Skin epidermis (tissue), 12 donors: Measurements from ENCODE around the gene TRMT112.

ENCODE experiments used
- H3K27ac ChIP-seq, 21 experiments: fragments of 200-600 bp; sonication (generic) in 11 of 21; one replicate each; pipeline ENCODE4 v1.5.0; 2020; ENCODE audit warnings: mild to moderate bottlenecking in 3 of 21, inconsistent platforms in 2 of 21, moderate library complexity in 2 of 21
- H3K4me3 ChIP-seq, 7 experiments: fragments of 200-600 bp; sonication (generic) in 2 of 7; one replicate each; pipeline ENCODE4 v1.5.0; 2020; ENCODE audit warnings: inconsistent platforms in 2 of 7, mild to moderate bottlenecking in 2 of 7, moderate library complexity in 1 of 7

The TRMT112 gene

DNA sequence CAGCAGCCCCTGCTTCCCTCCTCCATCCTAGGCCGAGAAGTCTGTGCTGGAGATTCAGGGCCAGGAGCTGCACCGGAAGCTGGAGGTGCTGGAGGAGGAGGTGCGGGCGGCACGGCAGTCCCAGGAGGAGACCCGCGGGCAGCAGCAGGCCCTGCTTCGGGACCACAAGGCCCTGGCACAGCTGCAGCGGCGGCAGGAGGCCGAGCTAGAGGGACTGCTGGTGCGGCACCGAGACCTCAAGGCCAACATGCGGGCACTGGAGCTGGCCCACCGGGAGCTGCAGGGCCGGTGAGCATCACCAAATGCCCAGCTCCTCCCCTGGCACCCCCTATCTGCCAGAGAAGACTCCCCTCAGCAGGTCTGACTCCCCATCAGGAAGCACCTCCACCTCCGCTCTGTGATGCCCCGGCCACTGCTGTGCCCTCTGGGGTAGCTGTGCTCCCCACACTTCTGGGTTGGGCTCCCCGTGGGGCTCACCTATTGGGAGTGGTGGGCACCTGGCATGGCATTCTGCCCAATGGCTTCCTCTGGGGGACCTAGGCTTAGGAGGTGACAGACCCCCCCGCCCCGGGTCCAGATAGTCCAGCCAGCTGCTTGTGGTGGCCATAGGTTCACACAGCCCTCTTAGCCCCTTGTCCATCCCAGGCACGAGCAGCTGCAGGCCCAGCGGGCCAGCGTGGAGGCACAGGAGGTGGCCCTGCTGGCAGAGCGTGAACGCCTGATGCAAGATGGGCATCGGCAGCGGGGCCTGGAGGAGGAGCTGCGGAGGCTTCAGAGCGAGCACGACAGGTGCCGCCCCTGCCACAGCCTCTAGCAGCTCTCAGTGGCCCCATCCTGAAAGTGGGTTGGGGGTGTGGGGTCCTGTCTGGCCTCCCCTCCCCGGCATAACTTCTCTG, 35.0 kb upstream of the TRMT112 start:
- no peak overlapping the region for H3K4me3 ChIP-seq
- H3K27ac ChIP-seq, result no peak overlapping the region

DNA sequence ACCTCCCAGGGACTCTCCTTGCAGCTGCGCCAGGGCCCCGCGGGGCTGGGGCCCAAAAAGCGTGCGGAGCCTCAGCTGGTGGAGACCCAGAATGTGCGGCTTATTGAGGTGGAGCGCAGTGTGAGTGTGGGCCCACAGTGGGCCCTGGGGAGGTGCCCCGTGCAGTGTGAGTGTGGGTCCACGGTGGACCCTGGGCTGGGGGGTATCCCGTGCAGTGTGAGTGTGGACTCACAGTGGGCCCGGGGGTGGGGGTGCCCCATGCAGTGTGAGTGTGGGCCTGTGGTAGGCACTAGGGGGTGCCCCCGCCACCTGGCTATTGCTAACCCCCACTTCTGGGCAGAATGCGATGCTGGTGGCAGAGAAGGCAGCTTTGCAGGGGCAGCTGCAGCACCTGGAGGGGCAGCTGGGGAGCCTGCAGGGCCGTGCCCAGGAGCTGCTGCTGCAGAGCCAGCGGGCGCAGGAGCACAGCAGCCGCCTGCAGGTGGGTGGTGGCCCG, 33.8 kb upstream of the TRMT112 start:
- Histone ChIP-seq H3K4me3 (no peak overlapping the region), H3K27ac (no peak overlapping the region)

- H3K27ac ChIP-seq, result no peak overlapping the region
- no peak overlapping the region for H3K4me3 ChIP-seq
These were observed 32.0 kb upstream of the TRMT112 start for GRCh38 chr11:64349404-64349803.

GRCh38 chr11:64349025-64349387, 31.6 kb upstream of the TRMT112 start:
- Histone ChIP-seq H3K4me3 (no peak overlapping the region), H3K27ac (no peak overlapping the region)

DNA sequence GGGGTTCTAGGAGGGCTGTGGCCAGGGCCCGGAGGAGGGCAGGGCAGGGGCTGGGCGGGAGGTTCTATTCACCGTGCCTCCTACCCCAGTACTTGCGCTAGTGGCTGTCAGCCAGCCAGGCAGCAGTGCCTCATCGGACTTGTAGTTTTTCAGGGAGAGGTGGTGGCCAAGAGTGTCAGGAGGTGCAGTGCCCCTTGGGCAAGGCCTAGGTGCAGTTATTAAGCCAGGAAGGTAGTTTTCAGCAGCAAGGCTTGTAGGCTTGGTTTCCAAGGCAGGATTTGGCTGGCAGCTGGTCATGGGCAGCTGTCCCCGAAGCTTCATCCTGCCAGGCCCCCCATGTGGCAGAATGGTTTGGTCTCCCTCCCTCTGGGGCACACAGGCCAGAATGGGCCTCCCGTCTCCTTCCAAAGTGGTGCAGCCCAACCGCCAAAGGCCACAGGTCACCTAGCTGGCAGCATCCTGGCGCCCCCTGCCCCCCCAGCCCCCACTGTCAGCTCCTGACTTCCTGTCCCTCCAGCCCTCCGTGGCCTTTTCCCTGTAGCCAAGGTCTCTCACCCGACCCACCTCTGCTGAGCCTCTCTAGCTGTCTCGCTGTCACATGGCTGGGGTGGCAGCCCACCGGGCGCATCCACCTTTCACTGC, 31.1 kb upstream of the TRMT112 start:
- peak overlapping the region in 5 of 21 experiments; percentile 16 to 51 (median 31) for H3K27ac ChIP-seq

DNA sequence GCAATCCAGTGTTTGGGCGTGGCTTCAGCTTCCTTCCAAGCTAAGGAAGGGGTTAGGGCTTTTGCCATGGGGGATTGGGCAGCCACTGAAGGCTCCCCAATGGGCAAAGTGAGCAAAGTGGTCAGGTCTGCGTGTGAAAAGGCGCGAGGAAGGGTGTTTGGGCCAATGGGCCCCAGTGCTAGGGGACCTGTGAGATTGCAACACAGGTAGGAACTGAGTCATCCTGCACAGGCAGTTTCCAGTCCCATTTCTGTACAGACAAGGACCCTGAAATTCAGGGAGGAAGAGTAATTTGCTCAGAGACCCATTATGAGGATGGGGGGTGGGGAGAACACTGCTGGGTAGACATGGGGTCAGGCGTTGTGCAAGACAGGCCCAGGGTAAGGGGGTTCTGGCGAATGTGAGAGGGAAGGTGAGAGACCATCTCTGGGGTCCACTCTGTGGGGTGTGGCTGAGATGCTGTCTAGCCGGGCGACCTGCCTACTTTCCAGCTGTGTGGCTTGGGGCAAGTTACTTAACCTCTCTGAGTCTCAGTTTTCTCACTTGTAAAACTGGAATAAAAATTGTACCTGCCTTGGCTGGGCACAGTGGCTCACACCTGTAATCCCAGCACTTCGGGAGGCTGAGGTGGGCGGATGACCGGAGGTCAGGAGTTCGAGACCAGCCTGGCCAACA, 30.0 kb upstream of the TRMT112 start:
- no peak overlapping the region for H3K4me3 ChIP-seq
- H3K27ac ChIP-seq, result peak overlapping the region in 2 of 21 experiments; percentile 1 to 16

More for the DNA sequence above, 31.1 kb upstream of the TRMT112 start:
- H3K4me3 ChIP-seq, result no peak overlapping the region

- Histone ChIP-seq H3K4me3 (no peak overlapping the region), H3K27ac (no peak overlapping the region)
These were observed 27.4 kb upstream of the TRMT112 start for GRCh38 chr11:64344787-64345186.

GRCh38 chr11:64343767-64344559, 26.6 kb upstream of the TRMT112 start:
- H3K27ac ChIP-seq, result no peak overlapping the region
- H3K4me3 ChIP-seq, result no peak overlapping the region

DNA sequence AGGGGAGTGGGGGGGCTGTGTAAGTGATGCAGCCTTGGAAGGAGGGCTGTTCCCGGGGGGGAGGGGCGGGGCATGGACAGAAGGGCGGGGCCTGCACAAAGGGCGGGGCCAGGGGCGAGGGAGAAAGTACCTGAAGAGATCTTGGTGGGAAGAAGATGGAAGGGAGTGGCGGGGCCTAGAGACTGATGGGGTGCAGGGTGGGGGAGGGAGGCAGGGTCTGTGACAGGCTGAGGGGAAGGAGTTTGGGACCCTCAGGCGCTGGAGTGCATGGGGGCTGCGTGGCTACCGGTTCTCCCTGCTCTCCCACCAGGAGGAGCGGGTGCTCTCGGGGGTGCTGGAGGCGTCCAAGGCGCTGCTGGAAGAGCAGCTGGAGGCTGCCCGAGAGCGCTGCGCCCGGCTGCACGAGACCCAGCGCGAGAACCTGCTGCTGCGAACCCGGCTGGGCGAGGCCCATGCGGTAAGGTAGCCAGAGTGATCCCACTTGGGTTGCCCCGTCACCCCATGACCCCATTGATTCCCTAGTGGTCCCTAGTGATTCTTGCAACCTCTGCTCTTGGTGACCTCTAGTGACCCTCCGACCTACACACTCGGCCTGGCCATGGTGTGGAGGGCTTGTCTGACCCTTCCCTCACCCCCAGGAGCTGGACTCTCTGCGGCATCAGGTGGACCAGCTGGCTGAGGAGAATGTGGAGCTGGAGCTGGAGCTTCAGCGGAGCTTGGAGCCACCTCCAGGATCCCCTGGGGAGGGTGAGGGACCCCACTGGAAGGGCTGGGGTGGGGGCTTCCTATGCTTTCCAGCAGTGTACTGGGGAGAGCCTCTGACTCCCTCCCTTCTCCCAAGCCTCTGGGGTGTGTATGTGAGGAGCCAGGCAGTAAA, 25.7 kb upstream of the TRMT112 start:
- H3K27ac ChIP-seq, result peak overlapping the region in 3 of 21 experiments; percentile 9 to 57 (median 48)

DNA sequence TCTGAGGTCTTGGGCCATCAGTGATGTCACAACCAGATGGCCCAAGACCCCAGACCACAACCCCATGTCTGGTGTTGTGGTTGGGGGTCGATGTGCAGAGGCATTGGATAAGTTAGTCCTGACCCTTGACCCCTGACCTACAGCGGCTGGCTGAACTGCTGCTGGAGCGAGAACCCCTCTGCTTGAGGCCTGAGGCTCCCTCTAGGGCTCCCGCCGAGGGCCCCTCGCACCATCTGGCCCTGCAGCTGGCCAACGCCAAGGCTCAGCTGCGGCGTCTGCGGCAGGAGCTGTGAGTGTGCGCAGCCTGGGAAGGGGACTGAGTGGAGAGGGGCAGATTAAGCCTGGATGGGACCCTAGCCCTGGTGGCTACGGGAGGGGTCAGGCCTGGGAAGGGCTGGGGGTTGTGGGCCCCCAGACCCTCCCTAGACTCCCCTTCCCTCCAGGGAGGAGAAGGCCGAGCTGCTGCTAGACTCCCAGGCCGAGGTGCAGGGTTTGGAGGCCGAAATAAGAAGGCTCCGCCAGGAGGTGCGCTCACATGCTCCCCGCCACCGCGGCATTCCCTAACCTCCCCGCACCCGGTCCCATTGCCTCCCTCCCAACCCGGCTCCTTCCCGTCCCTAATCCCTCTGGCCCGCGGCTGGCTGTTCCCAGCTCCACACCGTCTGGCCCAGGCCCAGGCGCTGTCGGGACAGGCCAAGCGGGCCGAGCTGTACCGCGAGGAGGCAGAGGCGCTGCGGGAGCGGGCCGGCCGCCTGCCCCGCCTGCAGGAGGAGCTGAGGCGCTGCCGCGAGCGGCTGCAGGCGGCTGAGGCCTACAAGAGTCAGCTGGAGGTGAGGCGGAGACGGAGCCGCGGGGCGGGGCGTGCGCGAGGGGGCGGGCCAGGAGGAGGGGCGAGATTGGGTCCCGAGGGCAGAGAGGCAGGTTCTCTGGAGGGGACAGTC, 24.8 kb upstream of the TRMT112 start:
- peak overlapping the region in 5 of 7 experiments; percentile 5 to 32 (median 15) for H3K4me3 ChIP-seq
- peak overlapping the region; percentile 7 to 78 (median 55) for H3K27ac ChIP-seq

More for the DNA sequence above, 25.7 kb upstream of the TRMT112 start:
- peak overlapping the region in 1 of 7 experiments; percentile 15 for H3K4me3 ChIP-seq

- H3K4me3 ChIP-seq, result no peak overlapping the region
- peak overlapping the region in 4 of 21 experiments; percentile 38 to 77 (median 70) for H3K27ac ChIP-seq
These were observed 24.1 kb upstream of the TRMT112 start for GRCh38 chr11:64341429-64341828.

DNA sequence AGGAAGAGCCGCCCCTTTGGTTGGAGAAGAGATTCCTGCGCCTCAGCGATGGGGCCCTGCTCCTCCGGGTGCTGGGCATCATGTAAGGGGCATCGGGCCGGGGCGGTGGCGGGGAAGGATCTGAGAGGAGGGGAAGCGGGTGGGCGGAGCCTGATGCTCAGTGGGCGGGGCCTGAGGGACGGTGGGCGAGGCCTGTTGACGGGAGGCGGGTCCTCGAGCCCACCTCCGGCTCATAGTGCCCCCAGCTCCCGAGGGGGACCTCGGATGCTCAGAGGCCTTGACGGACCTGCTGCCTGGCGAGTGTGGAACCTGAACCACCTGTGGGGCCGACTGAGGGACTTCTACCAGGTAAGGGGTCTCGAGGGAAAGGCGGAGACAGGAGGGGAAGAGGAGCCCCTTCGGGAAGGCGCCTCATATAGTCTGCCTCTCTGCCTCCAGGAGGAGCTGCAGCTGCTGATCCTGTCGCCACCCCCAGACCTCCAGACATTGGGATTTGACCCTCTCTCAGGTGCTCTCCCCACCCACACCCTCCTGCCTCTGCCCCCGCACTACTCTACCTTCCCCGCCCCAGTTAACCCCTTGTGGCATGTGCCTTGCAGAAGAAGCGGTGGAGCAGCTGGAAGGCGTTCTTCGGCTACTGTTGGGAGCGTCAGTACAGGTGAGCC, 23.4 kb upstream of the TRMT112 start:
- Histone ChIP-seq H3K27ac (peak overlapping the region in 16 of 21 experiments; percentile 24 to 89 (median 72)), H3K4me3 (peak overlapping the region; percentile 19 to 33 (median 30))

- H3K4me3 ChIP-seq, result peak within 1 kb of the TSS; percentile 19 to 33 (median 30)
These were observed 22.5 kb upstream of the TRMT112 start, which contains the start of gene CCDC88B for GRCh38 chr11:64339754-64340408. Gene CCDC88B (plus strand): TSS chr11:64340204. CDS start chr11:64340267, 63 bp downstream.

GRCh38 chr11:64339286-64339685, 21.9 kb upstream of the TRMT112 start:
- H3K27ac ChIP-seq, result peak overlapping the region in 12 of 21 experiments; percentile 36 to 89 (median 74)
- H3K4me3 ChIP-seq, result peak overlapping the region in 5 of 7 experiments; percentile 19 to 33 (median 30)

More at GRCh38 chr11:64339754-64340408, 22.5 kb upstream of the TRMT112 start, which contains the start of gene CCDC88B:
- peak within 1 kb of the TSS in 18 of 21 experiments; percentile 24 to 89 (median 70) for H3K27ac ChIP-seq

DNA sequence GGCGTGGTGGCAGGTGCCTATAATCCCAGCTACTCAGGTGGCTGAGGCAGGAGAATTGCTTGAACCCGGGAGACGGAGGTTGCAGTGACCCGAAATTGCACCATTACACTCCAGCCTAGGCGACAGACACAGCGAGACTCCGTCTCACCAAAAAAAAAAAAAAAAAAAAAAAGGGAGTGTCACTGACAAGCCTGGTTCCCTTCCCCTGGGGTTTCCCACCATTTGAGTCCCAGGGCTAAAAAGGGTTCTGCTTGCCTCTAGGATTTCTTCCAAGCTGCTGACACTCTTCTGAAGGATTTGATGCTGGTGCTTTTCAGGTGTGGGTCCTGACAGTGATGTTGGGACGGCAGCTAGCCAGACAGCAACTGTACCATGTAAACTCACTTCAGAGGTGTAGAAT, 21.4 kb upstream of the TRMT112 start:
- Histone ChIP-seq H3K27ac (peak overlapping the region in 3 of 21 experiments; percentile 63 to 89 (median 75)), H3K4me3 (no peak overlapping the region)
